Kidney glomerular epithelial cell (primary cell): ENCODE results near the gene NAA80.

Experiments
- DNase-seq: peaks from one replicate; lab custom pipeline; 2025; lab: John Stamatoyannopoulos, UW

Gene NAA80, protein sequence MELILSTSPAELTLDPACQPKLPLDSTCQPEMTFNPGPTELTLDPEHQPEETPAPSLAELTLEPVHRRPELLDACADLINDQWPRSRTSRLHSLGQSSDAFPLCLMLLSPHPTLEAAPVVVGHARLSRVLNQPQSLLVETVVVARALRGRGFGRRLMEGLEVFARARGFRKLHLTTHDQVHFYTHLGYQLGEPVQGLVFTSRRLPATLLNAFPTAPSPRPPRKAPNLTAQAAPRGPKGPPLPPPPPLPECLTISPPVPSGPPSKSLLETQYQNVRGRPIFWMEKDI

GRCh38 chr3:50298836-50299637 is at the start of gene NAA80, which contains the start of gene HYAL3:
Gene NAA80, minus strand, starts transcription at chr3:50299405. Its CDS starts 1,942 bp downstream, at chr3:50297463.
Gene HYAL3, minus strand, starts transcription at chr3:50299405. Its CDS starts 3,803 bp downstream, at chr3:50295602.
- peak; percentile 98 for DNase-seq

GRCh38 chr3:50347187-50347813 is 48.1 kb upstream of the NAA80 start:
- peak; percentile 61 for DNase-seq

DNA sequence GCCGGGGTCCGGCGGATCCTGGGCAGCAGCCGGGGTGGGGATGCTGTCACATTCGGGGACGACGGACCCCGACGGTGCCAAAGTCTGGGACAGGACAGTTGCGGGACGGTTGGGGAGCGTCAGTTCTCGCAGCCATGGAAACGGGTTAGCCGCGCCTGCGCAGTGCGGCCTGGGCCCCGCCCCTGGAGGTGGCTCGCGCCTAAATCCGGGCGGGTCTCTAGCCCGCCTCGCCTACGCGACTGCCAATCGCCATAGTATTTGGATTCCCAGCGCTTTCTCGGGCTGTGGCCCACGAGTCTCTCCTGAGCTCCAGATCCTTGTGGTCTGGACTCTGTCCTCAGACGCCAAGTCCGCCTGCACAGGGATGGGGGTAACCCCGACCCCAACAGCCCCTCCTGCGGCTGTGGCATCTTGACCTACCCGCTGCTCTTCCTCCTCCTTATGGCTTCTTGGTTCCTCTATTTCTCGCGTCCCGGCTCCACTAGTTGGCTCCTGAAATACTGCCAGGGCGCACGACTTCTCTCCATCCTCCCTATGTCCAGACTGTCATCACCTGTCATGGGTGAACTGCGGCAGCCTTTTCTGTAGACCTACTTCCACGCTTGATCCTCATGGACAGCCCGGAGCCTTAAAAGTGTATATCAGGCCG is 46.5 kb upstream of the NAA80 start, which contains the start of gene ZMYND10:
Gene ZMYND10 (minus strand): TSS at position 147 of the 649 bp plus-strand sequence. CDS start 153 bp downstream, outside the sequence.
- peak; percentile 14 for DNase-seq

DNA sequence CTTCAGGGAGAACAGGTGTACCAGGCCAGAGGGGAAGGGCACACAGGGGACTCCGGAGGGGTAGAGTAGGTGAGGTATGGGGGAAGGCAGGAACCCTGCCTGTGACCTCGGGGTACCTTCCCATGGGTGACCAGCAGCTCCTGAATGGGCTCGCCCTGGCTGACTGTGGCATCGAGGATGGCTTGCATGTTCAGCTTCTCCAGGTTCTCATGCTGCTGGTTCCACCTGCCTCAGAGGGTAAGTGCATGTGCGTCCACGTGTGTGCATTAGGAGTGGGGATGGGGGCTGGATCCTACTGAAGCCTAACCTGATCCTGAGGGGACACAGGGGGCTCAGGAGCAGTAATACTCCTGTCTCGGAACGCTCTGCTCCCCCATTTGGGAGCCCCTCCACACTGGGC is 45.8 kb upstream of the NAA80 start:
- DNase-seq: no peak

GRCh38 chr3:50342813-50343633 is 43.8 kb upstream of the NAA80 start:
- no peak for DNase-seq

DNA sequence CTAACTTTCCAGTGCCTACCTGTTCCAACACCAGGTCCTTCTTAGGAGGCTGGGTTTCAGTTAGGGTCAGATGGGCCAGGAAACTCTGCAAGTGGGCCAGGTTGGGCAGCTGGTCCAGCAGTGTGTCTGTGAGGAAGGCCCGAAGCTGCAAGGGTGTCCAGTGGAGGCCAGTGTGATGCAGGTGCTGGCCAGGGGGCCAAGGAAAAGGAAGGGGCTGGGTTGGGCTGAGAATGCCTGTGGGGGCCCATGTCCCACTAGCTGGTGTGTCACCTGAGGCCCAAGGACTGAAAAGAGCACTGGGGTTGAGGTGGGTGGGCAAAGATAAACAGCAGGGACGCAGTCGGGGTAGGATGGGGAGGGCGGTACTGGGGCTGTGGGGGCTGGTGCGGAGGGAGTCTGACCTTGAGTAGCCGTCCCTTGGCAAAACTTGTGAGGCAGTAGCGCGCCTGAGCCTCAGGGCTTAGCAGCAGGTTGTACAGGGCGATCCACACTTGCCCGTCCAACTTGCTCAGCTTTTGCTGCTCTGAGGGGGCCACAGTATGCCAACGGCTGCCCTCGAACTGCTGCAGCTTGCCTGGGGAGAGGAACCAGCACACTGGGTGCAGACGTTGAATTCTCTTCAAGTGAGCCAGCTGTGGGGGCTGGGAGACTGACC is 42.9 kb upstream of the NAA80 start:
- no peak for DNase-seq

DNA sequence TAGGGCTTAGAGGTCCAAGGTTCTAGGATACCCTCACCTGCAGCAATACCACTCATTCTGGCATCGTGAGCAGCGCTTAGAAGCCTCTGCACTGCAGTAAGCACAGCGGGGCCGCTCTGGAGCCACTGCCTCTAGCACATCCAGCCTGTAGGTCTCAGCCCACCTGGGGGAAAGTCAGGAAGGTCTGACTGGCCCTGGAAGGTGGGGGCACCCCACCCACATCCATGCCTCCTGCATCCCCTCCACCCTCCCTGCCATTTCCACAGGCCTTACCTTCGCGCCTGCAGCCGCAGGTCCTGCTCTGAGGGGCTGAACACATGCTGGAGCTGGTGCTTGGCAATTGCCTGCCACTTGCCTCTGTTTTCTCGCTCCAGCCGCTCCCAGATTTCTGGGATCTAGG is 42.3 kb upstream of the NAA80 start:
- DNase-seq: no peak

- no peak for DNase-seq
Observed at GRCh38 chr3:50340448-50341329, 41.5 kb upstream of the NAA80 start, which contains the start of gene RASSF1. Gene RASSF1, minus strand, starts transcription at chr3:50340836. Its CDS starts 31 bp downstream, at chr3:50340805.

- no peak for DNase-seq
Observed at GRCh38 chr3:50340147-50340447, 40.9 kb upstream of the NAA80 start.

DNA sequence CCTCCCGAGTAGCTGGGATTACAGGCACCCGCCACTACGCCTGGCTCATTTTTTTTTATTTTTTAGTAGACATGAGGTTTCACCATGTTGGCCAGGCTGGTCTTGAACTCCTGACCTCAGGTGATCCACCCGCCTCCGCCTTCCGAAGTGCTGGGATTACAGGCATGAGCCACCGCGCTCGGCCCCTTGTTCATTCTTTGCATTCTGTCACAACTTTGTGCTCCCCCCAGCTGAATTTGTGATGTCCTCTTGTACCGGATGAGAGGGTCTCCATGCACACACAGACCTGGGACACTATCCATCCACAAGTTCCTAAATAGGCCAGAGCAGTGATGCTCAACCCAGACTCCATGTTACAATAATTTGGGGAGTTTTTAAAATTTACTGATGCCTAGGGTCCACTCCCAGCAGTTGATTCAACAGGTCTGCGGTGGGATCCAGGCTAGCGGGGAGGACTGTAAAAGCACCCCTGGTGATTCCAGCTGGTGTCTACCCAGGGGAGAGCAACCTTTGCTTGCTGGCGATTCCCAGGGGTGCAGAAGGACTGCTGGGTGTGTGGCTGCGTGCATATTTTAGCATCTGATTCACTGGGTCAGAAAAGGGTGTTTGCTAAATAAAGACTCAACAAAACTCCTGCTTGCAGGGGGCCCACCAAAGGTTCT is 40.4 kb upstream of the NAA80 start:
- DNase-seq: no peak

- no peak for DNase-seq
Observed at GRCh38 chr3:50338965-50339364, 39.8 kb upstream of the NAA80 start.

- peak; percentile 95 for DNase-seq
Observed at GRCh38 chr3:50337175-50337861, 38.1 kb upstream of the NAA80 start.

DNA sequence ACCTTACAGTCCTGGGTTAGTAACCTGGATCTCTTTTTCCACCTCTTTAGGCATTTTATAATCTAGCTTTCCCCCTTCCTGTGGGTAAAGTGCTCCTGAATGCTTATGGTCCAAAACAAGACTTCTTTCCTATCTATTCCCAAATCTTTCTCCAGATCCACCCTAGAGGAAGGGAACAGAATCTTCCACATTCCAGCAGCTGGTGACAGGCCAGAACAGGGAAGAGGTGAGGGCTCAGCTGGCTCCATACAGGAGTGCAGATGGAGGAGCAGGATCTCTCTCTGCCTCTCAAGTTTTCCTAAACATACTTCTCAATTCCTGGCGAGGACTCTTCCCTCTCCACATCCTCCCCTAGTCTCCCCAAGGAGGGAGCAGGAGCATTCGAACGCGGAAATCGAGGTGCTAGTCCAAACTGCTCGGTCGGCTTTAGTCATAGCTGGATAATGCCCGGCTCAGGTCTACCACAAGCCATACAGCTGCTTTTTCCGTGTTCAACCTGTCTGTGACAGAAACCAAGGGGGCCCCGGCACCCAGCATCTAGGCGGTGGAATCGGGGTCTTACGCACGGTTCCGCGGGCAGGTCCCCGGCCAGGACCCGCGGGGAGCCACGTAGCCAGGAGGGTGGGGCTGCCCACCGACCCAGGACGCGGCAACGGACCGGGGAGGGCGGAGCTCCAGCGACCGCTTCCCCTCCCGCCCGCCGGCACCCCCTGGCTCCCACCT is 37.4 kb upstream of the NAA80 start:
- DNase-seq: peak; percentile 48

DNA sequence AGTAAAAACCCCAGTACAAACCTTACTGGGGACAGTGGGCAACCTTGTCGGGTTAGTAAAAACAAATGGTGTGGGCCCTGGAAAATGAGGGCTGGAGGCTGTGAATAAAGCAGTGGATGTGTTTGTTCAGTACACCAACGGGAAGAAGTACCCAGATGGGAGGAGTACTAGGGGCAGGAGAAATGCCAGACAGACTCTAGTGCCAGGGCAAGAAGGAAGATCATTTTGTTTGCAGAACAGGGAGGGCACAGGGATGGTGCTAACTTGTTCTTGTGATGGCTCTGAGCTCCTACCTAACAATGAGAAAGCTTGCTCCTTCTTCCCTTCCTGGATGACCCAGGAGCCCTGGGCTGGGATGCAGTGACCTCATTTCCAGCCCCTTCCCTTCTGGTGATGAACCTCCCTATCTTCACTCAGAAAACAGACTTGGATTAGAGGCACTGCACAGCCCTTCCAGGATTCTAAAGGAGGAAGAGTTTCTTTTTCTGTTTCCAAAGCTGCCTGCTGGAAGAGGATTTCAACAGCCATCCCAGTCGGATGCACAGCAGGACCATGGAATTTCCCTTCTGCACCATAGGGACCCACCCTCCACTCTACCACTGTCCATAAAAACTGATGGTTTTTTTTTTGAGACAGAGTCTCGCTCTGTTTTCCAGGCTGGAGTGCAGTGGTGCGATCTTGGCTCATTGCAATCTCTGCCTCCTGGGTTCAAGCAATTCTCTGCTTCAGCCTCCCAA is 35.3 kb upstream of the NAA80 start:
- DNase-seq: no peak

DNA sequence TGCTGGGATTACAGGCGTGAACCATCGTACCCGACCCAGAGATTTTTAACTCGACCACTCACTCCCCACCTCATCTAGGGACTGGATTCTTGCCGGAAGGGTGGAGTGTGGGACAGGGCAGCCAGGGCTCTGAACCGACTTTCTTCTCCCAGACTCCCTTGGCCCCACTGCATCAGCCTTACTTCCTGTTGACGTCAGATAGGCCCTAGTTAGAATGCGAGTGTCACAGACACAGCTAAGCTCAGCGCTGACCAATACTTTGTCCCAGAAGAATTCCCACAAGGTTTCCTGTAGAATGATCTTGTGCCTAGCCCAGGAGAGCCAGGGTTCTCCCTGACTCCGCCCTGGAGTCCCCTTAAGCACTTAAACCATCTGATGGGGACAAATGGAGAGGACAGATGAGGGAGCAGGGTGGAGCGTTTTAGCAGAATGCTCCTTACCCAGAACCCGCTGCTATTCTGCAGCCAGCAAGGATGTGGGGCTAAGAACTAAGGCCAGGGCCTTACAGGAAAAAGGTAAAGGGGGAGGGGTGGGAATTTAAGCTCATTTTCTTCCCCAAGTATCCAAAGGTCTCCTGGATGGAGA is 34.6 kb upstream of the NAA80 start:
- DNase-seq: no peak

DNA sequence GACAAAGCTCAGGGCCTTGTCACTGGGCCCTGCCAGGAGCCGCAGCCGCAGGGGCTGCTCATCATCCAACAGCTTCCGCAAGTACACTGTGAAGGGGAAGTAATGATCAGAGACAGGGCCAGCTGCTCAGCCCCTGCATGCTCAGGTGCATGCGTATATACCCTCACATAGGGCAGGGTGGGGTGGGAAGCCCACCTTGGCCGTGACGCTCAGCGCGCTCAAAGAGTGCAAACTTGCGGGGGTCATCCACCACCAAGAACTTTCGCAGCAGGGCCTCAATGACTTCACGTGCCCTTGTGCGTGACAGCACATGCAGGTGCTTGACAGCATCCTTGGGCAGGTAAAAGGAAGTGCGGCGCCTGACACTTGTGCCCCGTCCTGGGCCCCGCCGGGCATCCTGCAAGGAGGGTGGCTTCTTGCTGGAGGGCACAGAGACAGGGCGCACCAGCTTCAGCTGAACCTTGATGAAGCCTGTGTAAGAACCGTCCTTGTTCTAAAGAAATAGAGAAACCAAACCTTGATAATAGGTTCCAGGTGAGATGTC is 32.2 kb upstream of the NAA80 start:
- no peak for DNase-seq

GRCh38 chr3:50330330-50330729 is 31.1 kb upstream of the NAA80 start:
- DNase-seq: no peak
